Measurements from ENCODE around the gene TMTC4.
"Not testable (repeated sequence)": the region's sequence is repeated elsewhere in the genome, so short reads cannot be mapped to it uniquely, and the experiment has no call there.

Gene TMTC4

GRCh38 chr13:100689191-100689590, 14.6 kb upstream of the TMTC4 start:
- no peaks in the 10 kb centered on the region; the same call in 1 of the 2 replicates for H3K9me3 ChIP-seq (ENCODE audit: insufficient read depth, low read length)
- no peak overlapping the region for H3K9ac ChIP-seq (ENCODE audit: low read length)
- no peaks in the 10 kb centered on the region for H4K20me1 ChIP-seq (ENCODE audit: low read depth, low read length)
- H3K36me3 ChIP-seq (ENCODE audit: low read length), result no peaks in the 10 kb centered on the region
- no peaks in the 10 kb centered on the region for H3F3A ChIP-seq (ENCODE audit: insufficient read depth)
- no peaks in the 10 kb centered on the region for H3K9me2 ChIP-seq (replicated peaks; ENCODE audit: insufficient read depth, low read length)
- no peak overlapping the region for H3K4me2 ChIP-seq (ENCODE audit: low read depth, low read length, poor library complexity, severe bottlenecking)
- no peaks in the 10 kb centered on the region for H3K79me2 ChIP-seq (ENCODE audit: insufficient read depth, low read length)
- no peak overlapping the region for H2AFZ ChIP-seq (ENCODE audit: low read depth, low read length, severe bottlenecking)
- H3K27ac ChIP-seq (ENCODE audit: low read depth, low read length), result no peak overlapping the region
- no peaks in the 10 kb centered on the region for H3K27me3 ChIP-seq (ENCODE audit: low read length)
- TF ChIP-seq EZH2phosphoT487 (conservative IDR thresholded peaks at IDR 0.05; ENCODE audit: low read length), result no peak
- no peak for TF ChIP-seq CTCF (IDR thresholded peaks at IDR 0.05; ENCODE audit: insufficient read depth, low read length, poor library complexity, severe bottlenecking)
- no peak overlapping the region for H3K4me3 ChIP-seq (ENCODE audit: insufficient read depth, low read length, poor library complexity, severe bottlenecking)

- no peak overlapping the region for H2AFZ ChIP-seq (ENCODE audit: low read depth, low read length, severe bottlenecking)
- H3K79me2 ChIP-seq (ENCODE audit: insufficient read depth, low read length), result no peaks in the 10 kb centered on the region
- no peaks in the 10 kb centered on the region for H3K9me3 ChIP-seq (ENCODE audit: insufficient read depth, low read length)
- TF ChIP-seq EZH2phosphoT487 (conservative IDR thresholded peaks at IDR 0.05; ENCODE audit: low read length), result no peak
- TF ChIP-seq CTCF (IDR thresholded peaks at IDR 0.05; ENCODE audit: insufficient read depth, low read length, poor library complexity, severe bottlenecking), result no peak
- H3K9ac ChIP-seq (ENCODE audit: low read length), result no peak overlapping the region
- no peaks in the 10 kb centered on the region for H4K20me1 ChIP-seq (ENCODE audit: low read depth, low read length)
- no peaks in the 10 kb centered on the region for H3K27me3 ChIP-seq (ENCODE audit: low read length)
- H3K4me2 ChIP-seq (ENCODE audit: low read depth, low read length, poor library complexity, severe bottlenecking), result no peak overlapping the region
- H3F3A ChIP-seq (ENCODE audit: insufficient read depth), result no peaks in the 10 kb centered on the region
- no peak overlapping the region for H3K4me3 ChIP-seq (ENCODE audit: insufficient read depth, low read length, poor library complexity, severe bottlenecking)
- H3K36me3 ChIP-seq (ENCODE audit: low read length), result no peaks in the 10 kb centered on the region
- no peak overlapping the region for H3K27ac ChIP-seq (ENCODE audit: low read depth, low read length)
- no peaks in the 10 kb centered on the region for H3K9me2 ChIP-seq (replicated peaks; ENCODE audit: insufficient read depth, low read length)
Measured at GRCh38 chr13:100680131-100680530, 5.5 kb upstream of the TMTC4 start.

- not testable (repeated sequence) for H3K9me3 ChIP-seq (ENCODE audit: insufficient read depth, low read length); H3K9me2 ChIP-seq (replicated peaks; ENCODE audit: insufficient read depth, low read length); H4K20me1 ChIP-seq (ENCODE audit: low read depth, low read length); H3K4me3 ChIP-seq (ENCODE audit: insufficient read depth, low read length, poor library complexity, severe bottlenecking); H3F3A ChIP-seq (ENCODE audit: insufficient read depth); H2AFZ ChIP-seq (ENCODE audit: low read depth, low read length, severe bottlenecking); H3K9ac ChIP-seq (ENCODE audit: low read length); H3K36me3 ChIP-seq (ENCODE audit: low read length); H3K27ac ChIP-seq (ENCODE audit: low read depth, low read length); H3K4me2 ChIP-seq (ENCODE audit: low read depth, low read length, poor library complexity, severe bottlenecking); H3K27me3 ChIP-seq (ENCODE audit: low read length)
- peaks cover 18% of the 10 kb centered on the region for H3K79me2 ChIP-seq (ENCODE audit: insufficient read depth, low read length)
Measured at GRCh38 chr13:100677128-100677527, 2.5 kb upstream of the TMTC4 start.

GRCh38 chr13:100675661-100676129, 1.1 kb upstream of the TMTC4 start:
- TF ChIP-seq CTCF (IDR thresholded peaks at IDR 0.05; ENCODE audit: insufficient read depth, low read length, poor library complexity, severe bottlenecking) (no peak), EZH2phosphoT487 (conservative IDR thresholded peaks at IDR 0.05; ENCODE audit: low read length) (no peak)
- H3K27me3 ChIP-seq (ENCODE audit: low read length), result no peaks in the 10 kb centered on the region
- H4K20me1 ChIP-seq (ENCODE audit: low read depth, low read length), result no peaks in the 10 kb centered on the region
- H3K36me3 ChIP-seq (ENCODE audit: low read length), result no peaks in the 10 kb centered on the region
- peaks cover 20% of the 10 kb centered on the region for H3K79me2 ChIP-seq (ENCODE audit: insufficient read depth, low read length)
- peak overlapping the region; percentile 72 for H3K4me2 ChIP-seq (ENCODE audit: low read depth, low read length, poor library complexity, severe bottlenecking)
- H2AFZ ChIP-seq (ENCODE audit: low read depth, low read length, severe bottlenecking), result peak overlapping the region; percentile 93
- H3F3A ChIP-seq (ENCODE audit: insufficient read depth), result no peaks in the 10 kb centered on the region
- peak overlapping the region; percentile 60 for H3K4me3 ChIP-seq (ENCODE audit: insufficient read depth, low read length, poor library complexity, severe bottlenecking)
- no peak overlapping the region for H3K27ac ChIP-seq (ENCODE audit: low read depth, low read length)
- peak overlapping the region; percentile 81 for H3K9ac ChIP-seq (ENCODE audit: low read length)
- no peaks in the 10 kb centered on the region for H3K9me2 ChIP-seq (replicated peaks; ENCODE audit: insufficient read depth, low read length)
- H3K9me3 ChIP-seq (ENCODE audit: insufficient read depth, low read length), result no peaks in the 10 kb centered on the region

Data from SU-DHL-6 (cell line).